ENCODE measurements around the gene PDZK1.
"Not testable (repeated sequence)": the region's sequence is repeated elsewhere in the genome, so short reads cannot be mapped to it uniquely, and the experiment has no call there.

Gene PDZK1

GRCh38 chr1:145688328-145688727, 18.8 kb downstream of the PDZK1 start:
- Mint-ChIP-seq H3K9me3 (peaks cover 8% of the 10 kb centered on the region), H3K4me3 (no peak overlapping the region), H3K4me1 (peaks cover 18% of the 10 kb centered on the region), H3K27ac (no peak overlapping the region), H3K36me3 (ENCODE audit: low read depth) (peaks cover 10% of the 10 kb centered on the region), H3K27me3 (ENCODE audit: low read depth, poor library complexity) (peaks cover 5% of the 10 kb centered on the region)
- no peak for DNase-seq
- TF ChIP-seq, protein P1, sequence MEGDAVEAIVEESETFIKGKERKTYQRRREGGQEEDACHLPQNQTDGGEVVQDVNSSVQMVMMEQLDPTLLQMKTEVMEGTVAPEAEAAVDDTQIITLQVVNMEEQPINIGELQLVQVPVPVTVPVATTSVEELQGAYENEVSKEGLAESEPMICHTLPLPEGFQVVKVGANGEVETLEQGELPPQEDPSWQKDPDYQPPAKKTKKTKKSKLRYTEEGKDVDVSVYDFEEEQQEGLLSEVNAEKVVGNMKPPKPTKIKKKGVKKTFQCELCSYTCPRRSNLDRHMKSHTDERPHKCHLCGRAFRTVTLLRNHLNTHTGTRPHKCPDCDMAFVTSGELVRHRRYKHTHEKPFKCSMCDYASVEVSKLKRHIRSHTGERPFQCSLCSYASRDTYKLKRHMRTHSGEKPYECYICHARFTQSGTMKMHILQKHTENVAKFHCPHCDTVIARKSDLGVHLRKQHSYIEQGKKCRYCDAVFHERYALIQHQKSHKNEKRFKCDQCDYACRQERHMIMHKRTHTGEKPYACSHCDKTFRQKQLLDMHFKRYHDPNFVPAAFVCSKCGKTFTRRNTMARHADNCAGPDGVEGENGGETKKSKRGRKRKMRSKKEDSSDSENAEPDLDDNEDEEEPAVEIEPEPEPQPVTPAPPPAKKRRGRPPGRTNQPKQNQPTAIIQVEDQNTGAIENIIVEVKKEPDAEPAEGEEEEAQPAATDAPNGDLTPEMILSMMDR (IDR thresholded peaks at IDR 0.05): no peak

DNA sequence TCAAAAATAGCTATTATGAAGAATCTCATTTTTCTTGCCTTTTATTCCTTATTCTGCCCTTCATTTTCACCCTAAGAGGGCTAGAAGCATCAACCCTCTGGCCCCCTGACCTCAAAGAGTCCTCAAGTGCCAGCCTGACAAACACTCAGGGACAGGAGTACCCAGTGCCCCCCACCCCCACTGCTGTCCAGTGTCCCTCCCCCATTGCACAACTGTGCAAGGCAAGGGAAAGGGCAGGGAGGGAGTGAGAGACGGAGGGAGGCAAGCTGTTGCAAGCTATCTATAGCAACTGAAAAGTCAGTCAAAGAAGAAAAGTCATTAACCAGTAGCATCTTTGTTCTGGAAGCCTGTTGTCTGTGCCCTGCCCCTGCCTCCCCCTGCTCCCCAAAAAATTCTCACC, 21.1 kb downstream of the PDZK1 start:
- H3K27me3 Mint-ChIP-seq (ENCODE audit: low read depth, poor library complexity); H3K9me3 Mint-ChIP-seq; H3K27ac Mint-ChIP-seq; DNase-seq; H3K4me1 Mint-ChIP-seq; H3K4me3 Mint-ChIP-seq: not testable (repeated sequence)
- peaks cover 10% of the 10 kb centered on the region for H3K36me3 Mint-ChIP-seq (ENCODE audit: low read depth)

DNA sequence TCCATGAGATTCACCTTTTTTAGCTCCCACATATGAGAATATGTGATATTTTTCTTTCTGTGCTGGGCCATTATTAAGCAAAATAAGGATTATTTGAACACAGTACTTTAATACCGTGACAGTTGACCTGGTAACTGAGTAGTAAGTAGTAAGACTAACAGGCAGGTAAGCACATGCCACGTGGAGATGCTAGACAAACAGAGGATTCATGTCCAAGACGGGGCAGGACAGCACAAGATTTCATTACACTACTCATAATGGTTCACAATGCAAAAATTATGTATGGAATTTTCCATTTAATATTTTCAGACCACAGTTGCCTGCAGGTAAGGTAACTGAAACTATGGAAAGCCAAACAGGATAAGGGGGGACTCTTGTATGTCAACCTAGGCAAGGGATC, 22.3 kb downstream of the PDZK1 start:
- H3K4me1 Mint-ChIP-seq; H3K4me3 Mint-ChIP-seq; H3K27ac Mint-ChIP-seq; DNase-seq; H3K27me3 Mint-ChIP-seq (ENCODE audit: low read depth, poor library complexity); H3K9me3 Mint-ChIP-seq: not testable (repeated sequence)
- peaks cover 10% of the 10 kb centered on the region for H3K36me3 Mint-ChIP-seq (ENCODE audit: low read depth)

- not testable (repeated sequence) for H3K36me3 Mint-ChIP-seq (ENCODE audit: low read depth); H3K4me3 Mint-ChIP-seq; H3K27ac Mint-ChIP-seq; H3K9me3 Mint-ChIP-seq; H3K27me3 Mint-ChIP-seq (ENCODE audit: low read depth, poor library complexity); DNase-seq; H3K4me1 Mint-ChIP-seq
Observed at GRCh38 chr1:145673217-145673616, 34.0 kb downstream of the PDZK1 start.

- not testable (repeated sequence) for DNase-seq; H3K36me3 Mint-ChIP-seq (ENCODE audit: low read depth); H3K9me3 Mint-ChIP-seq; H3K27ac Mint-ChIP-seq; H3K4me3 Mint-ChIP-seq; H3K4me1 Mint-ChIP-seq; H3K27me3 Mint-ChIP-seq (ENCODE audit: low read depth, poor library complexity)
Observed at GRCh38 chr1:145670995-145671745, 36.0 kb downstream of the PDZK1 start.

DNA sequence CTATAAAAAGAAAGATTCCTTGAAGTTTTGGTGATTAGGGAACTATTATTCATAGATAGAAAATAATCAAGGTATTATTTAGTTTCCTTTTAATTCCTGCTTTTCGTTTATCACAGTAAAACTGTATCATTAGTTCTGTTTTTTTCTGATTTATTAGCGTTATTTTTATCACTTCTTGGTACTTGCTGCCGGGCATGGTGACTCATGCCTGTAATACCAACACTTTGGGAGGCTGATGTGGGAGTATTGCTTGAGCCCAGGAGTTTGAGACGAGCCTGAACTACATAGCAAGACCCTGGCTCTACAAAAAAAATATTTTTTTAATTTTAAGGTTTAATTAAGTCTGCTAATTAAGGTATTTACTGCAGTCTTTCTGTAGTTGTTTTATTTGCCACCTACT, 42.2 kb downstream of the PDZK1 start:
- not testable (repeated sequence) for H3K4me1 Mint-ChIP-seq; H3K27ac Mint-ChIP-seq; H3K27me3 Mint-ChIP-seq (ENCODE audit: low read depth, poor library complexity); DNase-seq; H3K9me3 Mint-ChIP-seq; H3K4me3 Mint-ChIP-seq
- H3K36me3 Mint-ChIP-seq (ENCODE audit: low read depth): peaks cover 19% of the 10 kb centered on the region

GRCh38 chr1:145662502-145662901, 44.7 kb downstream of the PDZK1 start:
- not testable (repeated sequence) for H3K4me1 Mint-ChIP-seq; H3K9me3 Mint-ChIP-seq; H3K27me3 Mint-ChIP-seq (ENCODE audit: low read depth, poor library complexity); H3K4me3 Mint-ChIP-seq; H3K27ac Mint-ChIP-seq; DNase-seq
- peaks cover 28% of the 10 kb centered on the region for H3K36me3 Mint-ChIP-seq (ENCODE audit: low read depth)

DNA sequence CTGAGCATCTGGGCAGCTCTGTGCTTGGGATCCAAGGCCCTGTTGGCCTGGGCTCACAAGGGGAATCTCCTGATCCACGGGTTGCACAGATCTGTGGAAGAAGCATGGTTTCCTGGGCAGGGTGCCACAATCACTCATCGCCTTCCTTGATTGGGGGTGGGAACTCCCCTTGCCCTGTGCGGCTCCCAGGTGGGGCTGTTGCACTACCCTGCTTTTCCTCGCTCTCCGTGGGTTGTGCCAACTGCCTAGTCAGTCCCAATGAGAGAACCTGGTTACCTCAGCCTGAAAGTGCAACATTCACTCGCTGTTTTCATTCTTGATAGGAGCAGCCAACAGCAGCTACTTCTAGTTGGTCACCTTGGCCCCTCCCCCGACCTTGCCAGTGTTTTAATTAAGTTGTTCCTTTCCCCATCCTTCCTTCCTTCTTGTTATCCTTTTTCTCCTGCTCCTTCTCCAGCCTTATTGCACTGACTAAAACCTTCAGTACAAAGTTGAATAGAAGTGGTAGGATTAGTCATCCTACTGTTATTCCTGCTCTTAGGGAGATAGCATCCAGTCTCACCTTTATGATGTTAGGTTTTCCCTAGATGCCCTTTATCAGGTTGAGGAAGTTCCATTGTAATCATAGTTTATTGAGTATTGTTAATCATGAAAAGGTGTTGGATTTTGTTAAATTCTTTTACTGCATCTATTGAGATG, 50.8 kb downstream of the PDZK1 start:
- H3K4me3 Mint-ChIP-seq; H3K9me3 Mint-ChIP-seq; H3K4me1 Mint-ChIP-seq; DNase-seq; H3K27ac Mint-ChIP-seq; H3K27me3 Mint-ChIP-seq (ENCODE audit: low read depth, poor library complexity): not testable (repeated sequence)
- peaks cover 41% of the 10 kb centered on the region for H3K36me3 Mint-ChIP-seq (ENCODE audit: low read depth)

DNA sequence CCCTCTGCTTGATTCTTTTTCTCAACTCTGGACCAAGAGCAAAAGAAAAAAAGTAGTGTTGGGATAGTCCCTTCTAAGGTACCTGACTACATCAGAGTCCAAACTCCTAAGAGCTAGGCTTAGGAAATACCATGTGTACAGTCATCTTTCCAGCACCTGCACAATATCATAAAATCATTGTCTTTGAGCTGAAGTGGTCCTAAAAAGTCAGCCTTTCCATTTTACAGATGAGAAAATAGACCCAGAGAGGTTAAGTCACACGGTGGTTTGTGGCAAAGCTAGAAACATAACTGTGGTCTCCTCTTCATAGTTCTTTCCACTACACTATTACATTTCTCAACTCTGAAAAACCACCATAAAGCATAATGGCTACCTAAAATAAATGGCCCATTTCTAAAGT, 63.2 kb downstream of the PDZK1 start:
- not testable (repeated sequence) for H3K36me3 Mint-ChIP-seq (ENCODE audit: low read depth); DNase-seq; H3K4me3 Mint-ChIP-seq; H3K4me1 Mint-ChIP-seq; H3K27me3 Mint-ChIP-seq (ENCODE audit: low read depth, poor library complexity); H3K27ac Mint-ChIP-seq; H3K9me3 Mint-ChIP-seq

GRCh38 chr1:145641886-145642285, 65.3 kb downstream of the PDZK1 start:
- not testable (repeated sequence) for H3K36me3 Mint-ChIP-seq (ENCODE audit: low read depth); DNase-seq; H3K9me3 Mint-ChIP-seq; H3K27me3 Mint-ChIP-seq (ENCODE audit: low read depth, poor library complexity); H3K4me1 Mint-ChIP-seq; H3K4me3 Mint-ChIP-seq; H3K27ac Mint-ChIP-seq

DNA sequence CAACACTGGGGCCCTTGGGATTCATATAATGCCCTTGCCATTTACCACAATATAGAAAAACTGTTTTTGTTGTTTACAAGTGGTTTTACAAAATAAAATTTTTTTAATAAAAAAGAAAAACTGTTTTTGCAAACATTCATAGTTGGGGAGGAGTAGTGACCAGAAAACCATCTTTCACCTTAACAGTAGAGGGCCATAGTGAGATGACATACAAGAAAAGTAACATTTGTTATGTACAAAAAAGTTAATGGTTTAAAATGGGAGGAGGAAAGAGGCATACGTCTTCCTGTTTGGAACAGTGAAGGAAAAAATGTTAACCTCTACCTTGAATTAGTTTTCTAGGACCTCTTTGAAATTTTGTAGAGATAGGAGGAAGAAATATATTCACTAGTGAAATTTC, 70.9 kb downstream of the PDZK1 start:
- not testable (repeated sequence) for H3K9me3 Mint-ChIP-seq

DNA sequence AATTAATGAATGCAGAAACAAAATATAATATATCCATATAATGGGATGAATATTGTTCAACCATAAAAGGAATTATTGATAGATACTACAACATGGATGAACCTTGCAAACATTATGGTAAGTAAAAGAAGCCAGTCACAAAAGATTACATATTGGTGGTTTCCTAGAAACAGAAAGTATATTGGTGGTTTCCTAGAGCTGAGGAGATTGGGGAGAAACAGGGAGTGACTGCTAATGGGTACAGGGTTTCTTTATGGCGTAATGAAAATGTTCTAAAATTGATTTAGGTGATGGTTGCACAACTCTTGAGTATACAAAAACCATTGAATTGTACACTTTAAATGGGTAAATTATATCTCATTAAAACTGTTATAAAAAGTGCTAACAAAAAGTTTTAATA, 85.0 kb downstream of the PDZK1 start:
- not testable (repeated sequence) for H3K9me3 Mint-ChIP-seq; H3K4me3 Mint-ChIP-seq; H3K27ac Mint-ChIP-seq; H3K27me3 Mint-ChIP-seq (ENCODE audit: low read depth, poor library complexity); H3K4me1 Mint-ChIP-seq; H3K36me3 Mint-ChIP-seq (ENCODE audit: low read depth); DNase-seq

More for the DNA sequence above, 70.9 kb downstream of the PDZK1 start:
- H3K4me3 Mint-ChIP-seq; H3K27me3 Mint-ChIP-seq (ENCODE audit: low read depth, poor library complexity); H3K36me3 Mint-ChIP-seq (ENCODE audit: low read depth); H3K4me1 Mint-ChIP-seq; DNase-seq; H3K27ac Mint-ChIP-seq: not testable (repeated sequence)

Data from nephron progenitor cell (in vitro differentiated cells).